Measurements from ENCODE around the gene LAP3.

DNA sequence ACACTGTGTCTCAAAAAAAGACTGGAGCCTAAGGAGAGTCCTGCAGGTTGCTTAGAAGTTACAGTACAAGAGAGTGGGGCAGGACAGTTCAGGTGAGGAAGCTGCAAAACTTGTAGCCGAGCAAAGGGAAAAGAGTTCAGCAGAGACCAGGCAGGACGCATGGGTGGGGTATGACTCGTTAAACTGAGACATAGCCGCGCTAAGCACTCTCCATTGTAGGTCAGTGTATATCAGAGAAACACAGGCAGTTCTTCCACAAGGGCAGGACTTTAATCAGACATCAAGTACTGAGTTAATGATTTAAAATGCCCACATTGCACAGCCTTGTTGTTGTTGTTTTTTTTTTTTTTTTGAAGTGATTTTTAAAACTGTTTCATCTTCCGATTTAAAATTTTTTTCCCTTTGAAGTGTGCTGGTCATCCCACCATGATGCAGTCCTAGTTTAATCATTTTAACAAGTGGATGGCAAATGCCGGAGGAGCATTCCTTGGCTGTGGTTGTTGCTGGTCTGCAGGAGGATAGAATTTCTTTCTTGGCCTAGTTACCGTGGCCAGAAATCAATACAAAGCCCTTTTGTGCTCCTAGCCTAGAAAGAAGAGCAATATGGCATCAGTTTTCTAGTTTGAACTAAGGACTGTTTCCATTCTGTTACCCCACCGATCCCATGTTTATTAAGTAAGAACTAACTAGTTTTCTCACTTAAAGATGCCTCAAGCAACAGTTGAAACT is 10.3 kb downstream of the LAP3 start:
- no peak for TF ChIP-seq CTCF (IDR thresholded peaks at IDR 0.05; ENCODE audit: borderline replicate concordance, extremely low read depth, low read length, poor library complexity, severe bottlenecking)
- no peak for TF ChIP-seq EZH2 (IDR thresholded peaks at IDR 0.05; ENCODE audit: borderline replicate concordance, low read depth, low read length, severe bottlenecking)

Measured in DND-41 (cell line).